ENCODE results near the gene DOCK1.

The DOCK1 gene

DNA sequence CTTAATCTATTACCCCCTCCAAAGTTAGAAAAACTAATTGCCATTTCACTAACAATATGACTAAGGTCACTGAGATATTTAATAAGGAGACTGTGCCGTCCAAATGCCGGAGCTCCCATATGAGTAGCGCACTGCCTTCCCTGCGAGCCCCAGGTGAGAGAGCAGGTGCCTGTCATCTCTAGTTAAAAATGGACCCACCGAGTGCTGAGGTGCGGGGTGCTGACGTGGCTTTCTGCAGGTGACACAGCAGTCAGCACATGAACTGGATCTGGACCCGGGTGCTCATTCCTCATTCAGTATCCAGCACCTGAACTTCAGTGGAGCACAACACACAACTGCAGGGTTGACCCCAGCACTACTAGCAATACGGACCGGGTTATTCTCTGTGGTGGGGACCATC, 505.8 kb downstream of the DOCK1 start:
- no peak for DNase-seq

DNA sequence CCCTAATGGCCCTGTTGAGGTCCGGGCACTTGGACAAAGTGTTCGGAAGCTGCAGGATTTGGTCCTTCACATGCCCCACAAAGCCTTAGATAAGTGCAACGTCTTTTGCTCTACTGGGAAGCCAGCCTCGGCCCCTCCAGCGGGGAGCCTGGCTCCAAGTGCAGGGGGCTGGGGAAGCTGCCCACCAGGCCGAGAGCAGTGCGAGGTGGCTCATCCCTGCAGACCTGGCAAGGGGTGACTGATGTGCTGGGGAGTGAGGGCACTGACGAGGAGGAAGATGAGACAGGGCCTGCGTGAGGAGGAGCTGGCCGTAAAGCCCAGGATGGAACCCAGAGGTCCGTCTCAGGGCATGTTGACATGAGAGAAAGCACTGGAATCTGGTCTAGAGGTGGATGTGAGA, 508.1 kb downstream of the DOCK1 start:
- DNase-seq, result no peak

DNA sequence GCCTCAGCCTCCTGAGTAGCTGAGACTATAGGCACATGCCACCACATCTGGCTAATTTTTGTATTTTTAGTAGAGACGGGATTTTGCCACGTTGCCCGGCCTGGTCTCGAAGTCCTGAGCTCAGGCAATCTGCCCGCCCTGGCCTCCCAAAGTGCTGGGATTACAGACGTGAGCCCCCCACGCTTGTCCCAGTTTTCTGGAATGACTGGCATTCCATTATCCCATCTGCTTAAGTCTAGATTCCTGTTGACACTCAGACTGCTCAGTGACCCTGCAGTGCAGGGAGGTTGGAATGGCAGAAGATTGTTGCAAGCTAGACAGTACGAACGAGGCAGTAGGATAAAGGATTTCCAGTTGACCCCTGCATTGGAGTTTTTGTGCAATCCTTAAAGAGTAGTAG, 508.8 kb downstream of the DOCK1 start:
- no peak for DNase-seq

DNA sequence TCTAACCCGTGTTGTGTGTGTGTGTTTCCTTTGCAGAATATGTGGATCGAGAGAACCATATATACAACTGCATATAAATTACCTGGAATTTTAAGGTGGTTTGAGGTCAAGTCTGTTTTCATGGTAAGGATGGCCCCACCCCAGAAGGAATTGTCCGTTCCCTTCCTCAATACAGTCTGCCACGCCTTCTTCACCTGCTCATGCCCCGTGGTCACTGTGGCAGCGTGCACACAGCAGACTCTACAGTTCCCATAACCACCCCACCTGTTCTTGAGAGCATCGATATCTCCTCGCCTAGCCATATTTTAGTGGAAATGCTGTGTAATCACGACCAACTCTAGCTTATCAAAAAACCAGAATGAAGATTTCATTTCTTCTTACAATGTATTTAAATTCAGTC, 509.9 kb downstream of the DOCK1 start:
- DNase-seq, result no peak

DNA sequence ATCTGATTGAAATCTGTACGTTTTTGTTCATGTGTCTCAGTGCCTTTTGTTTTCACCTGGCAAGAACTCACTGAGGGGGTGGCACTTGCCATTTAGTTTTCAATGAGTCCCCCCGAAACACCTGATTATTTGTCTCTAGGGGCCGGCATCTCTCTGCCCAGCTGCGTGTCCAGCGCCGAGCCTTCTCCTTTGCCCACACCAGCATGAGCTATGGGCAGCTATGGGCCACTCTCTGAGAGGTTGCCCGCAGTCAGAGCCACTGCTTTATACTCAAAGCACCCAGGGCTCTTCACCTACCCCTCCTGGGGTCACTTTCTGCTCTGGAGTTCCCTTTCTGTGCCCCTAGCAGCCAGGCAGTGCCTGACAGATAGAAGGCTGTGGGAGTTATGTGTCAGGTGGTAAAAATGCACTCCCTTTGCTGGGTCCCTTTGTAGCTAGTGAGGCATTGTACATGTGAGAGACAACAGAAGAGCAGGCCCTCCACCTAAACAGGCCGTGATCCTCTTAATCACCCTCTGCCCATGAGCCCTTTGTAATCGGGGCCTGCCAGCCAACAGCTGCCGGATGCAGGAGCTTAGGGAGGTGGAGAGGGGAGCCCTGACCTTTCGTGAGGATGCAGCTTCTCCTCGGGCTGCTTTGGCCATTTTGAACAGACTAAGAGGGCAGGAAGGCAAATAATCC, 510.8 kb downstream of the DOCK1 start:
- DNase-seq, result no peak

DNA sequence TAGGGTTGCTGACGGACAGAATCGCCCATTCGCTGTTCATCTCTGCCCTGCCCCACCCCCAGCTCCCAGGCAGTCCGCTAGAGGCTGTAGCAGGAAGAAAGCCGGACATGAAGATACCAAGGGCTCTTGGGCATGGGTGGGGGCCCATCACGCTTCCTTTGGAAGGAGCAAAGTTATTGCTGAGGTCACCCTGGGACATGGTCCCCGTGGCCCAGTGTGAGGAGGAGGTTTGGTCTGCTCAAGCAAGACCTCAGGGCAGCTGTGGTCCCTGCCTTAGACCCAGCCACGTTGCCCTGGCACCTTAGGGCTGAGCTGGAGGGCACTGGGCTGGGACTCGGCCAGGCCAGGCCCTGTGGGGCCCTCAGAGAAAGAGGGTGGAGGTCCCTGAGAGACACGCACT, 511.8 kb downstream of the DOCK1 start:
- no peak for DNase-seq

DNA sequence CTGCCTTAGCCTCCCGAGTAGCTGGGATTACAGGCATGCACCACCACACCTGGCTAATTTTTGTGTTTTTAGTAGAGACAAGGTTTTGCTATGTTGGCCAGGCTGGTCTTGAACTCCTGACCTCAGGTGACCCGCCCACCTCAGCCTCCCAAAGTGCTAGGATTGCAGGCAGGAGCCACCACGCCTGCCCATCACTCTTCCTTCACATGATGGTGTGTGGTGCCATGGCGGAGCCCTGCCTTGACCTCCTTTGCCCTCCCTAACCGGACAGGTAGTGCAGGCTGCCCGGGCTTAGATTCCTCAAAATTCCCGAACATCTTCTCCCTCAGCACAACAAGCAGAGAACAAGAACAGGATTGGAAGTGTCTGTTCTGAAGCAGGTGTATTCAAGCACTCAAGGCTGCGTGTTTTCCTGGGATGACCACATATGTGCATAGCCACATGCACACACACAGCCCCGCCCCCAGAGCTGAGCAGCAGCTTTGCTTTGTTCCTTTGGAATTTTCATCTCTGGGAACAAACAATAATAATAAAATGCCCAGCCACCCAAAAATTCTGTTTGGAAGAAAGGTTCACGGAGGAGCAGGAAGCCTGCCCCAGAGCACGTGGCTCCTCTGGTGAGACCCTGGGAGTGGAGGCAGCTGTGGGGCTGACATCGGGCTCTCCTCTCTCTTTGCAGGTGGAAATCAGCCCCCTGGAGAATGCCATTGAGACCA, 512.6 kb downstream of the DOCK1 start:
- DNase-seq, result no peak

DNA sequence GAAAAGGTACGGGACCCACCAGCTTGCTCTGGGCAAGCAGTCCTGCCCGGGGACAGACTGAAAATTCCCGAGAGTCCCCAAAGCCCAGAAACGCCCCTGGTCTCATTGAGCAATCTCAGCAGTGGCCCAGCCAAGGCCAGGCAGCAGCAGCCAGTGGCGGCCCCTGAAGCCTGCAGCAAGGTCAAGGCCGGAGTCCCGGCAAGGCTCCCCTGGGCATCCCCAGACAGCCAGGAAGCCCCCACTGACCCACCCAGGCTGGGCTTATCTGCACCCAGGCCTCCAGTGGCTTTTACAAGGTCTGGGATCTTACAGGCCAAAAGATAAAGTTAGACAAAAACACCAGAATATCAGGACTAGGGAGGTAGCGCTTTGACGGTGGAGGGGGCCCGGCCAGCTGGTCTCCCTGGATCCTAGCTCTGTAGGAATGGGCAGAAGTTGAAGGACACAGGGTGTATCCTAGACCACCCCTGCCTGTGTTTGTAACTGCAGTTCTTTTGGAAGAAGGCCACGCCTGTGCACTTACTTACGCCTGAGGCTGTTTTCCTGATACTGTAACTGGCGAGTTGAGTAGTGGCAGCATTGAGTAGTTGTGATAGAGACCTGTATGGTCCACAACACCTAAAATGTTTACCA, 513.4 kb downstream of the DOCK1 start:
- DNase-seq, result no peak

DNA sequence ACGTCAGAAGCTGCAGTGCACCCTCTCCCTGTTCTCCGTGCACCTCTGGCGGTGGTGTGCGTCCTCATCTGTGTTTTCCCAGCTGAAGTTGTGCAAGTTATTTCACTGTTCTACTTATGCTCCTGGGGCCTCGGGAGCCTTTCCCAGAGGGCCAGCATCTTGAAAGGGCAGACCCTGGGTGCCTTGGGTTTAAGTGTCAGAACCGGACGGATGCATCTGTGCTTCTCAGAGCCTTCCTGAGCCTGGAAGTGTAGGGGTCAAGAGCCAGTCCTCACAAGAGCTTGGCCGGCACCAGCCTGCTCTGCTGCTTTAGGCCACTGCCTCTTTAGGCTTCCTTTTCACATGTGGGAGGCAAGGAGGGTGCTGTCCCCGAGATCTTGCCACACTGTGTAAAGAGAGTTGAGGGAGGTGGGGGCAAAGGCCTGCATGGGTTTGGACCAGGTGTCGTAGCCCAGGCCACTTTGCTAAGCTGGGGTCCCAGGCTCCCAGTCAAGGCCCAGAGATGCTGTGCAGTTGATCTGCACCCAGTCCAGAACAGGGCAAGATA, 515.0 kb downstream of the DOCK1 start:
- no peak for DNase-seq

DNA sequence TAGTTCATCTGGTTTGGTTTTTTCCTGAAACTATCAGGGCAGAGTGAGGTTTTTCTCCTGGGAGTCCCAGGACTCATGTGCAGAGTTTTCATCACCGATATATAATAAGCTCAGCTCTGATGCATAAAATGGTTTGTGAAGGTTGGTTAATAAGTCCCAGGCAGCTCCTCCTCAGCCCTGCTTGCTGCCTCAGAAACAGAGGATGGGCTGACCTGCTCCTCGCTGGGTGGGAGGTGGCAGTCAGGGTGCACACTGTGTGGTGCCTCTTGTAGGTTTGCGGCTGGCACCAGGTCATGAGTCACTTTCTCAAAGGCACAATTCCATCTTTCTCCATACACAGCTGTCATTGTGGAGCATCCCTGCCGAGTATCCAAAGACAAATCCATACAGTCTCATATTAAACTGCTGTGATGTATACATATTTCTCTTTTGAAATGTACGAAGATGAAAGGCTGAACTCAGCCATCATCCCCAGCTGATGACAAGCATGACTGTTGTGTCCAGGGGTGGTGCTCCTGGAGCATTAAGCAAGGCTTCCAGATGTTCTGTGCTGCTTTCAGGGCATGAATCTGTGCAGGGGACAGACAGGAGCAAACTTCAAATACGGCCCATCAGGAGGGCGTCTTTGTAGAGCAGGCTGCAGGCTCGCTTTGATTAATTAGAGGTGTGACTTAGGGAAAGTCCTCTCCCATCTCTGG, 518.1 kb downstream of the DOCK1 start:
- DNase-seq, result no peak

DNA sequence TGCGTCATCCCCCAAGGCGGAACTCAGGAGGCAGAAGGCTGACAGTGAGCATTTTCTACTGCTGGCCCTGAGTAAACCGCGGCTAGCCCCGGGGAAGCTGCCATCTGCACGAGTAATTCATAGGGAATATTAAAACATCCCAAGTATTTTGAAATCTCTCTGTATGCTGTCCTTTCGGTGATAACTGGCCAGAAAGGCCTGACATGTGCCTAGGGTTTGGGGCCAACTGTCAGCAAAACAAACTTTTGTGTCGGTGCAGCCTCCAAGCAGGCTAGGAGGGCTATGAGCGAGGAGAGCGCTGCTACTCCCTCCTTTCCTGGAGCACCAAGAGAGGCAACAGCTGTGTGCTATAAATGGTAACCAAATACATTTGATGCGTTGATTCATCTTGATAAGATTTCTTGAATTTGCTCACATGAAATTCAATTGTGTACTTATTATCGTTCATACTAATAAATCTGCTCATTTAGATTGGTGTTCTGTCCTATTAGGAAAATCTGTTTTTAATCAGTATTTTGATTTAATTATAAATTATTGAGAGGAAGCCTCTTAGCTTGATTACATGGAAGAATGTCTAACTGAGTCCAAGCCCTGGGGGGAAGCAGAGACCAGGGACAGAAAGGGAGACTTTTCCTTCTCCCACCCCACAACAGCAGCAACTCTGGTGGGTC, 519.5 kb downstream of the DOCK1 start:
- no peak for DNase-seq

DNA sequence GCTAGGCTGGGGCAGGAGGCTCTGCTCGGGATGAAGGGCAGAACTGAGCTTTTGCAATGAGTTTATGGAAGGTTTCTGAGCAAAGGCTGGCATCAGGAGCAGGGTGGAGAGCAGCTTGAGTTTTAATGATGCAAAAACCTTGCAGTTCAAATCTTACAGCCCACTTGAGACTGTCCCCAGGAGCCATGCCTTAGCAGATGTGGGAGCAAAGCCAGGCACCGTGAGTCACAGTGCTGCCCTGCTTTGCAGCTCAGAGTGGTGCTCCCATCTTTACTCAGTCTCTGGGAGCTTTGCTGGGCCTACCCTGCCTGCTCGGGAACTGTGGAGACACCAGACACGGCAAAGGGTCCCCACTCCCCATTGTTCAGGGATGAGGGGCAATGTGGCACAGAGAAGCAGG, 521.5 kb downstream of the DOCK1 start:
- DNase-seq, result no peak

DNA sequence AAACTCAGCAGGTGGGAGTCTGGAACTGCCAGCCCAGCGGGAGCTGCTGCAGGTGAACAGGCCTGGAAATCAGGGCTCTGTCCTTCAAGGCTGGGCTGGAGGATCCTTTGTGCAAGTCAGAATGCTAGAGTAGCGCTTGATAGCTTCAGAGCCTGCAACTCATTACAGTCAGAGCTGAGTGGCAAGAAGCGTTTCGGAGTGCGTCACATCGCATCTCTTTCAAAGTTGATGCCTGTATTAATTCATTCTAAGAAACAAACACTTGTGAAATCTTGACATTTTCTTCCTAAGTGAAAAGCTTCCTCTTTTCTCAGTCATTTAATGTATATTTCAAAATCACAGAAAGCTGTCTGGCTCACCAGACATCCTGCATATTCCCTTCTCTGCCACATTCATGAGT, 522.7 kb downstream of the DOCK1 start:
- no peak for DNase-seq

DNA sequence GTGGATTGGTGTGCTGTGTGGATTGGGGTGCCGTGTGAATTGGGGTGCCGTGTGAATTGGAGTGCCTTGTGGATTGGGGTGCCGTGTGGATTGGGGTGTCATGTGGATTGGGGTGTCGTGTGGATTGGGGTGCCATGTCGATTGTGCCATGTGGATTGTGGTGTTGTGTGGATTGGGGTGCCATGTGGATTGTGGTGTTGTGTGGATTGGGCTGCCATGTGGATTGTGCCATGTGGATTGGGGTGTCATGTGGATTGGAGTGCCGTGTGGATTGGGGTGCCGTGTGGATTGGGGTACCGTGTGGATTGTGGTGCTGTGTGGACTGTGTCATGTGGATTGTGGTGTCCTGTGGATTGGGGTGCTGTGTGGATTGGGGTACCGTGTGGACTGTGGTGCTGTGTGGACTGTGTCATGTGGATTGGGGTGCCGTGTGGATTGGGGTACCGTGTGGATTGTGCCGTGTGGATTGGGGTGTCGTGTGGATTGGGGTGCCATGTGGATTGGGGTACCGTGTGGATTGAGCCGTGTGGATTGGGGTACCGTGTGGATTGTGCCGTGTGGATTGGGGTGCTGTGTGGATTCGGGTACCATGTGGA, 523.3 kb downstream of the DOCK1 start:
- no peak for DNase-seq

DNA sequence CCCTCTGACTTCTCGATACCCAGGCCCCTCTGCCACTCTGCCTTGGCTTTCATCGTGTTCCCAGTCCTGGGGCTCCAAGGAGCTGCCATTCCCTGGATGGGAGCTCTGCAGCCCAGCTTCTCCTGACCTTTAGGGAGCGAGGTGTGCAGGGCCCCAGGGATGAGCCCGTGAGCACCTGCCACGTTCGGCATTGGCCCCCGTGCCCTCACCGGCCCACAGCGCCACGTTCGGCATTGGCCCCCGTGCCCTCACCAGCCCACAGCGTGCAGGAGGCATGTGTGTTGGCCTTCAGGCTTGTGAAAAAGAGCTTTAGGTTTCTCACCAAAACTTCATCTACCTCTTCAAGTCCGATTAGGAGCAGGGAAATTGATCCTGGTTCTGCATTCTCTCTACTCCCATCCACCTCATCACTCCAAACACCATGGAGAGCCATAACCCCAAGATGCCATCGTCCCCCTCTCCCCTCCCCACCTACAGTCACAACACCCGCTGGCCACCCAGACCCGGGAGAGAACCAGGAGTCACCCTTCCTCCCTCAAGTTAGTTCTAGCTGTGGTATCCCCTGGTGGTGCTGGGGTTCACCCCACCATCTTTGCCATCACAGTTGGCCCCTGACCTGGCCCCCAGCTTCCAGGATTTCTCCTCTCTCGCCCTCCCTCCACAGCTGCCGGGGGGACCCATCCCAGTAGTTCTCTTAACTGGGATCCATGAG, 524.5 kb downstream of the DOCK1 start:
- no peak for DNase-seq

DNA sequence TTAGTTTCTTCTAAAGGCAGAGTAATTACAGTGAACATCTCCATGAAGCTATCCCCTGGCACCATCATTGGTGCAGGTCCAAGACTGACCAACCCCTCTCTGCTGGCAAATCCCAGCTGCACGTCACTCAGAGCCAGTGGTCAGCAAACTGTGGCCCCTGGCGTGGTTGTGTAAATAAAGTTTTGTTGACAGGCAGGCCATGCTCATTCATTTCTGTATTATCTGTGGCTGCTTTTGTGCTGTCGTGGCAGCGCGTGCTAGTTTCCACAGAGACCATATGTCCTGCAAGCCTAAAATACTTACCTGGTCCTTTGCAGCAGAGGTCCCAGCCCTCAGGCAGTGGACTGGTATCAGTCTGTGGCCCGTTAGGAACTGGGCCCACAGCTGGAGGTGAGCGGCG, 526.3 kb downstream of the DOCK1 start:
- no peak for DNase-seq

DNA sequence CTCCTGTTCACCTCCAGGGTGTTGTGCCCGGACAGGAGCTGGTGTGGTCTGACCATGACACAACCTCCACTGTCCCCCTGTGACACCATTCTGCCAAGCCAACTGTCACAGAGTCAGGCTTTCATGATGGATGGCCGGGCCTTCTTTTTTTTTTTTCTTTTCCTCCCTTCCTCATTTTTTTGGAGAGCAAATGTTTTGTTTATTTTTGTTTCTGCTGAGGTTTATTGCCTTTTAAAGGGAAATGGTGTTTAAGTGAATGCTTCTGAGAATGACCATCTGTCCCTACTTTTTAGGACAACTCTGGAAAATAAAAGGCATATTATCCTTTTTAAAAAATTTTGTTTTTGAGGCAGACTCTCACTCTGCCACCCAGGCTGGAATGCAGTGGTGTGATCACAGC, 528.8 kb downstream of the DOCK1 start:
- no peak for DNase-seq

DNA sequence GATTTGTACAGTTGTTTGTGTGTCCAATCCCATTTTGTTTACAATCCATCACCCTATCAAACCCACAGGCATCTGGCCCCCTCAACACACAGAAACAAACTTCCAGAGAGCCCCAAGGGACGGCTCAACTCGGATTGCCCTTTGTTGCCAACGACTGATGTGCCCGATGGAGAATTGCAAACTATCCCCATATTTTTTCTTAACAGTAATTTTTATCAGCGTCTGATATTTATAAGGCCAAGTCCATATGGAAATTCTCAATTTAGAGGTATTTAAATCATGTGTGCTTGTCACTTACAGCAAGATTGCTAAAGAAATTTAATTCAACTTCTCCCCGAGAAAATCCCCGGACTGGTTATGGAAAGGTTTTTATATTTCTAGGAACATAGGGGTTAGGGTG, 530.0 kb downstream of the DOCK1 start:
- DNase-seq, result no peak

DNA sequence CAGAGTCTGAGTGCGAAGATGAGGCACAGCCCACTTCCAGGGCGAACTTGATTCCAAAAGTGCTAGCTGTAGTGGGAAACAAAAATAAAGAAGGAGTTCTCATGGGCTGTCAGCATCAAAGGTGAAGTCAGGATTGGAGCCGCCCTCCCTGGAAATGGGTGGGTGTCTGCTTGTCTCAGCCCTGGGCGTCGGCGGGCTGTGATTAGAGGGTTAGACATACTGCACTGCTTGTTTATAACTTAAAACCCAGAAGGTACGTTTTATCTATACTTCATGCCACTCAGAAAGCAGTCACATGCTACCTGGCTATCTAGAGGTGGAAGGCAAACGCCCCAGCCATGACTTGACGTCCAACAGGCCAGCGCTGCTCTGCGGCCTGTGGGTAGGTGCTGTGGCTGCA, 535.1 kb downstream of the DOCK1 start:
- DNase-seq, result no peak

DNA sequence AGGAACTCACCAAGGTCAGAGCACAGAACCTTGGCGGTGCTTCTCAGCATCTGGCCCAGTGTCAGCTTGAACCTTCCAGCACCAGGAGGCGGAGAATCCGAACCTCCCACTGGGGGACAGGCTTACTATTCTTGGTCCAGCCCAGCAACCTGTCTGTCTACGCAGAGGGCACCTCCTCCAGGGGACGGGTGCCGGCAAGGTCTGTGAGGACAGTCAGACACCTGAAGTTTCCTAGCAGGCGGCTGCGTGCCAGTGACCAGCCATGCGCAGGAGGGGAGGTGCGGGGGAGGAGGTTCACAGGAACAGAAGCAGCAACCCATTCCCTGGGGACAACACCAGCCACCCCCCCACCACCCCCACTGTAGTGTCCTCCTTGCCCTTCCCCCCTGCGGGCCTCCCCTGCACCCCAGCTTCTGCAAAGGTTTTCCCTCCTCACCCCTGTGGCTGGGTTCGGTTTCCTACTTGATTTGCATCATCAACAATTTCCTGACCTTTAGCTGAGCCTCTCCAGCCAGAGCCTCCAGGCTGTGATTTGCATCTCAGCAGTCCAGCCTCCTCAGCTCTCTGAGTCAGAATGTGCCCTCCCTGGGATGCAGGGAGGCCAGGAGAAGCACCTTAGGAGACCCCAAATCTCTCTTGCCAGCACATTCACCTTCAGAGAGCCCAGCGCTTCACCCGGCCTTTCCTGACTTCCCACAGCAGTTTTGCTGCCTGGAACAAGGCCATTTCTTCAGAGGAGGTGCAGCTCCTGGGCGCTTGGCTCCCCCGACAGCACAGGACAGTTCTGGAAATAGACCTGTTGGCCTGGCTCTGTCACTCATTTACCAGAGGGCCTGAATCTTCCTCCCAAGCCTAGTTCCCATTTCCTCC, 536.4 kb downstream of the DOCK1 start:
- DNase-seq, result no peak

DNA sequence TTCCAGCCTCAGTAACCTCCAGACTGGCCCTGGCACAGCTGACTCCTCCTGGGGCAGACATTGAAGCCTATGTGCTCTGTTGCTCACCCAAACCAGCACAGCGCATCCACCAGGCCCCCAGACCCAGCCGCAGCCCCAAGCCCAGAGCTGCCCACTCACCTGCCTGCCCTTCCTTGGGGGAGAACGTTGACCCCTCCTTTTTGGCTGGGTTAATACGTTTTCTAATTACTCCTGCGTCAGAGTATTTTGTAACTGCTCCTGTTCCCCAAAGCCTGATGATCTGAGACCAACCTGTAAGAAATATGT, 536.9 kb downstream of the DOCK1 start:
- DNase-seq, result no peak

Data from NCI-H446 (cell line).